ENCODE results near the gene SLC5A10.
"Not testable (repeated sequence)": the region's sequence is repeated elsewhere in the genome, so short reads cannot be mapped to it uniquely, and the experiment has no call there.

The SLC5A10 gene

GRCh38 chr17:19047510-19047909, 95.5 kb downstream of the SLC5A10 start:
- not testable (repeated sequence) for ATAC-seq

GRCh38 chr17:19048826-19049225, 96.9 kb downstream of the SLC5A10 start:
- not testable (repeated sequence) for ATAC-seq

DNA sequence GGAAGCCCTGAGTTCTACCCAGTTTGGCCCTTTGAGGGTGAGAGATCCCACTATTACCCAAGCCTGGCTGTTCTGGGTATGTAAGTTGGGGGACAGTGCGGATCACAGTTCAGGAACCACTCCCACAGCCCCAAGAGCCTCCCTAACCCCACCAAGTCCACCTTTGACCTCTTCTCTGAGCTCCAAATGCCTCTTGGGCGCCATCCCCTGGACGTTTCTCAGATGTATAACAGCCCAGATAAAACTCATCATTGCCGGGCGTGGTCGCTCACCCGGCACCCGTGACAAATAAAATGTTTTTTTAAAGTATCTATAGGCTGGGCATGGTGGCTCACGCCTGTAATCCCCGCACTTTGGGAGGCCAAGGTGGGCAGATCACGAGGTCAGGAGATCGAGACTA, 103.5 kb downstream of the SLC5A10 start:
- peak; percentile 82 to 90 for ATAC-seq

- ATAC-seq = not testable (repeated sequence)
Measured at GRCh38 chr17:19062009-19062717, 110.2 kb downstream of the SLC5A10 start.

DNA sequence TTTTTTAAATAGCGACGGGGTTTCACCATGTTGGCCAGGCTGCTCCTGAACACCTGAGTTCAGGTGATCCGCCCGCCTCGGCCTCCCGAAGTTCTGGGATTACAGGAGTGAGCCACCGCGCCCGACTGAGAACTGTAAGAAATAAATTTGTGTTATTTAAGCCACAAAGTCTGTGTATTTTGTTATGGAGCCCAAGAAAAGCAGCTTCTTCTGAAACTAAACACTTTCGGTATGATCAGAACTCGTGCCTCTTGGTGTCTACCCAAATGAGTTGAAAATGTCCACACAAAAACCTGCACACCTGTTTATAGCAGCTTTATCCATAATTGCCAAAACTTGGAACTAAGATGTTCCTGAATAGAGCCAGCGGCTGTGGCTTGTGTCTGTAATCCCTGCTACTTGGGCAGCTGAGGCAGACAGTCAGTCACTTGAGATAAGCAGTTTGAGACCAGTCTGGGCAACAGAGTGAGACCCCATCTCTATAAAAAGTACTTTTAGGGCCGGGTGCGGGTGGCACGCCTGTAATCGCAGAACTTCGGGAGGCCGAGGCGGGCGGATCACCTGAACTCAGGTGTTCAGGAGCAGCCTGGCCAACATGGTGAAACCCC, 110.9 kb downstream of the SLC5A10 start:
- peak; percentile 71 to 73 for ATAC-seq

DNA sequence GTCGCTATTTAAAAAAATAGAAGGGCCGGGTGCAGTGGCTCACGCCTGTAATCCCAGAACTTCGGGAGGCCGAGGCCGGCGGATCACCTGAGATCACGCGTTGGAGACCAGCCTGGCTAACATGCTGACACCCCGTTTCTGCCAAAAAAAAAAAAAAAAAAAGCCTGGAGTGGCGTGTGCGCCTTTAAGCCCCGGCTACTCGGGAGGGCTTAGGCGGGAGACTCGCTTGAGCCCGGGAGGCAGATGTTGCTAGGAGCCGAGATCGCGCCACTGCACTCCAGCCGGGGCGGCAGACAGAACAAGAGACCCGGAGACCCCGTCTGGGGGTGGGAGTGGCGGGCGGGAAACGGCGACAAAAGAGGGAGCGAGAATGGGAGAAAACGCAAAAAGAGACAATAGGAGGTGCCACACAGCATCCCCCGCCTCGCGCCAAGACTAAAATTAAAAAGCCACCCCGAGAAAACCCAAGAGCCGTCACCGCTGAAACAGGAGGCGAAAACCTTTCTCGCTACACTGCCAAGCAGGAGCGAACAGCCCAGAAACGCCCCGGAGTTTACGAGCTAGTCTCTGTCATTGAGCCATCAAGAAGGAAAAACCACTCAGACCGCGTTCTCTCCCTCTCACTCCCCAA, 111.5 kb downstream of the SLC5A10 start:
- ATAC-seq = peak; percentile 51 to 59

- not testable (repeated sequence) for ATAC-seq
Measured at GRCh38 chr17:19064378-19064777, 112.4 kb downstream of the SLC5A10 start.

- ATAC-seq = peak; percentile 95 to 96
Measured at GRCh38 chr17:19070318-19071168, 118.6 kb downstream of the SLC5A10 start.

Measured in activated CD4-positive, CD25-positive, alpha-beta regulatory T cell treated with anti-CD3 and anti-CD28 coated beads, Interleukin-2, amount 50 U/mL, for 24 hours (primary cell).